ENCODE data around the gene EFCAB9.

DNA sequence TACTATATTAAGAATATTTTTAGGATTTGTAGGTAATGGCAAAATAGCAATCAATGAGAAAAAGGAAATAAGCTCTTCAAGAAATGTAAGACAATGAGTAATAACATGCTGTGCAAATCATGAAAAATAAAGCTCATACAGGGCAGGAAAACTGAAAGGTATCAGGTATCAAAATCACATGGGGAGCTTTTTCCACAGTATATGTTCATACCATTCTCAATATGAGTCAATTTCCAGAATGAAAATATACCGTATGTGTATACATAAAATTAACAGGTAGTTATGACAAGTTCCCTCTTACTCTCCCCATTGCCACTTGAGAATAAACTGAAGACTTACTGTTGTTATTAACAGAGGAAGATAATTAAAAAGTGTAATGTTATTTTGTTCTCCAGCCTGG lies 35.9 kb downstream of the EFCAB9 start:
- TF ChIP-seq, protein P1, sequence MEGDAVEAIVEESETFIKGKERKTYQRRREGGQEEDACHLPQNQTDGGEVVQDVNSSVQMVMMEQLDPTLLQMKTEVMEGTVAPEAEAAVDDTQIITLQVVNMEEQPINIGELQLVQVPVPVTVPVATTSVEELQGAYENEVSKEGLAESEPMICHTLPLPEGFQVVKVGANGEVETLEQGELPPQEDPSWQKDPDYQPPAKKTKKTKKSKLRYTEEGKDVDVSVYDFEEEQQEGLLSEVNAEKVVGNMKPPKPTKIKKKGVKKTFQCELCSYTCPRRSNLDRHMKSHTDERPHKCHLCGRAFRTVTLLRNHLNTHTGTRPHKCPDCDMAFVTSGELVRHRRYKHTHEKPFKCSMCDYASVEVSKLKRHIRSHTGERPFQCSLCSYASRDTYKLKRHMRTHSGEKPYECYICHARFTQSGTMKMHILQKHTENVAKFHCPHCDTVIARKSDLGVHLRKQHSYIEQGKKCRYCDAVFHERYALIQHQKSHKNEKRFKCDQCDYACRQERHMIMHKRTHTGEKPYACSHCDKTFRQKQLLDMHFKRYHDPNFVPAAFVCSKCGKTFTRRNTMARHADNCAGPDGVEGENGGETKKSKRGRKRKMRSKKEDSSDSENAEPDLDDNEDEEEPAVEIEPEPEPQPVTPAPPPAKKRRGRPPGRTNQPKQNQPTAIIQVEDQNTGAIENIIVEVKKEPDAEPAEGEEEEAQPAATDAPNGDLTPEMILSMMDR (IDR thresholded peaks at IDR 0.05): no peak
- no peak for TF ChIP-seq POLR2A (IDR thresholded peaks at IDR 0.05)
